Stimulated activated CD4-positive, alpha-beta T cell treated with anti-CD3 and anti-CD28 coated beads, TNF-alpha, amount 100 ng/mL, for 24 hours (primary cell): ENCODE results near the gene EMCN.
"Not testable (repeated sequence)": the region's sequence is repeated elsewhere in the genome, so short reads cannot be mapped to it uniquely, and the experiment has no call there.

Experiments
- DNase-seq, 3 experiments: peaks; one replicate each; pipeline ENCODE4 v3.0.0-alpha.2; 2020; ENCODE audit warnings: low read depth in 3 of 3

Gene EMCN

GRCh38 chr4:100517864-100518341 is at the start of gene EMCN:
TSS of gene EMCN (minus strand) at chr4:100518022. CDS start at chr4:100517914, 108 bp downstream.
- DNase-seq: no peak

- DNase-seq: no peak
These were observed 48.6 kb upstream of the EMCN start for GRCh38 chr4:100566396-100566795.

- DNase-seq: no peak
These were observed 39.5 kb upstream of the EMCN start for GRCh38 chr4:100557306-100557705.

- DNase-seq: no peak
These were observed 38.0 kb upstream of the EMCN start for GRCh38 chr4:100555611-100556337.

- no peak for DNase-seq
These were observed 30.4 kb upstream of the EMCN start for GRCh38 chr4:100548200-100548560.

GRCh38 chr4:100547541-100548199 is 29.8 kb upstream of the EMCN start:
- DNase-seq: no peak

GRCh38 chr4:100545427-100545826 is 27.6 kb upstream of the EMCN start:
- DNase-seq: no peak

- no peak for DNase-seq
These were observed 22.3 kb upstream of the EMCN start for GRCh38 chr4:100540131-100540530.

- no peak for DNase-seq
These were observed 21.9 kb upstream of the EMCN start for GRCh38 chr4:100539706-100540105.

- no peak for DNase-seq
These were observed 15.9 kb upstream of the EMCN start for GRCh38 chr4:100533741-100534140.

- DNase-seq: not testable (repeated sequence)
These were observed 12.3 kb upstream of the EMCN start for GRCh38 chr4:100530161-100530560.

- DNase-seq: no peak
These were observed 7.9 kb upstream of the EMCN start for GRCh38 chr4:100525686-100526085.

- DNase-seq: no peak
These were observed 1.4 kb upstream of the EMCN start for GRCh38 chr4:100519205-100519604.

- no peak for DNase-seq
These were observed 1.6 kb downstream of the EMCN start for GRCh38 chr4:100516225-100516624.

GRCh38 chr4:100511896-100512295 is 5.9 kb downstream of the EMCN start:
- no peak for DNase-seq

- DNase-seq: no peak
These were observed 7.3 kb downstream of the EMCN start for GRCh38 chr4:100510551-100510950.

- no peak for DNase-seq
These were observed 8.4 kb downstream of the EMCN start for GRCh38 chr4:100509386-100509785.

GRCh38 chr4:100508691-100509090 is 9.1 kb downstream of the EMCN start:
- no peak for DNase-seq

GRCh38 chr4:100504086-100504874 is 13.5 kb downstream of the EMCN start:
- no peak for DNase-seq

- no peak for DNase-seq
These were observed 20.0 kb downstream of the EMCN start for GRCh38 chr4:100497791-100498190.

- no peak for DNase-seq
These were observed 22.7 kb downstream of the EMCN start for GRCh38 chr4:100495074-100495473.

GRCh38 chr4:100494166-100494565 is 23.7 kb downstream of the EMCN start:
- DNase-seq: no peak

GRCh38 chr4:100493756-100494155 is 24.1 kb downstream of the EMCN start:
- DNase-seq: no peak
